Tibial artery (tissue), 4 donors: ENCODE measurements around the gene ZGPAT.
A peak's percentile ranks its signal among the peaks of the same experiment; 100 is the strongest.

Experiments used
- DNase-seq, 2 donors: peaks; one replicate each; pipeline ENCODE4 v3.0.0-alpha.2; 2019
- H3K27ac ChIP-seq, 2 donors: fragments of 200-600 bp; sonication (generic) in 1 of 2; 1 replicate in 1 of 2; 2 replicates in 1 of 2; pipeline ENCODE4 v1.5.1; 2018 to 2019; ENCODE audit warnings: mild to moderate bottlenecking in 1 of 2
- H3K27me3 ChIP-seq, 2 donors: fragments of 200-600 bp; sonication (generic) in 1 of 2; one replicate each; pipeline versions ENCODE4 v1.5.1 to v1.6.0; 2016 to 2019
- H3K36me3 ChIP-seq, 3 donors: fragments of 200-600 bp; sonication (generic) in 2 of 3; one replicate each; pipeline ENCODE4 v1.5.1; 2016 to 2019; ENCODE audit warnings: mild to moderate bottlenecking in 2 of 3
- H3K4me1 ChIP-seq, 4 donors: fragments of 200-600 bp; sonication (generic) in 2 of 4; 1 replicate in 3 of 4; 2 replicates in 1 of 4; pipeline ENCODE4 v1.5.1; 2016 to 2019
- H3K4me3 ChIP-seq, 2 donors: fragments of 200-600 bp; sonication (generic) in 1 of 2; 1 replicate in 1 of 2; 2 replicates in 1 of 2; pipeline ENCODE4 v1.5.1; 2018 to 2019; ENCODE audit warnings: mild to moderate bottlenecking in 2 of 2
- H3K9me3 ChIP-seq, 3 donors: fragments of 200-600 bp; sonication (generic) in 1 of 3; one replicate each; pipeline ENCODE4 v1.5.1; 2016 to 2019
- intact Hi-C: fragments of 100-400 bp; cut with DNase I; formaldehyde crosslinking; loops from one replicate; pipeline ENCODE4 v1.15.0; 2023; ENCODE audit warnings: low total_unique reads
- TF ChIP-seq, protein P1 (sequence below), 2 experiments: fragments of 200-600 bp in 1 of 2; fragments of 450-650 bp in 1 of 2; IDR thresholded peaks; one replicate each; pipeline ENCODE4 v1.5.1; 2017 to 2019; ENCODE audit warnings: antibody characterized with exemption in 2 of 2, mild to moderate bottlenecking in 1 of 2, moderate library complexity in 1 of 2

The ZGPAT gene

DNA sequence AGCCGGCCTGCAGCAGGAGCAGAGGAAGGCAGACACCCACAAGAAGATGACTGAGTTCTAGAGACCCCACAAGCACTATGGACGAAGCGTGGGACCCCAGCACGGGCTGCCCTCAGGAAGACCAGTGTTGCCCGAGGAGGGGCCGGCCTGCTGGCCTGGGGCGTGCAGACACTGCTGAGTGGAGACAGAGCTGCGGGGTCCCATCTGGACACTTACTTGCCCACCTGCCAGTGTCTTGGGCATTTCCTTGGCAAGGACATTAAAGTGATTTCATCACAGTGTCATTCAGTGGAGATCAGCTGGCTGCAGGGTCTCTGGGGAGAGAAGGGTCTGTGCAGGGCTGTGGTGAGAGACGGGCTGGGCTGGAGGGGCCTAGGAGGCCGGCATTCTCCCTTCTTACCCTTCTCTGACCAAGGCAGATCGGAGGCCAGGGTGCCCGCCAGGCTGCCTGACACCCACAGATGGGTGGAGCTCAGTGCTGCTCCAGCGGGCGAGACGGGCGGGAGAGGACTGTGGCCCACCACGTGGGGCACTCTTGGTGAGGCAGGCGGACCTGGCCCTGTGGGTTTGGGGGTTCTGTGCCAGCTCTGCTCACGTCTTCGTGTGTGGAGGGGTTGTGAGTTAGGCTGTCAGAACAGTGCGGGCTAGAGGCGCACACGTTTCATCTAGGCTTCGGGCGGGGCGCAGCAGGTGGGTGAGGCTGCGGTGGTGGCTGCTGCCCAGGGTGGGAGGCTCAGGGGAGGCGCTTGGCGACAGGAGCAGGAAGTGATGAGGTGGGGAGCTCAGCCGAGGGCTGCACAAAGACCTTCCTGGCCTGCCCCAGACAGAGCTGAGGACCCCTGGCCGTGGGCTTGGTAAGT is 28.2 kb downstream of the ZGPAT start, which contains the start of gene LIME1:
TSS of gene LIME1 (plus strand) at position 806 of the 860 bp plus-strand sequence. CDS start 886 bp downstream, outside the sequence.
- no peaks in the 10 kb centered on the region for H3K9me3 ChIP-seq
- H3K27ac ChIP-seq: no peak within 1 kb of the TSS
- DNase-seq: peak in 1 of 2 donors; percentile 67
- intact Hi-C loops: loop anchor here (10.0 kb wide), 2 partner anchors 81 to 129 kb away; partner anchors contain the start of genes ABHD16B, RTEL1, STMN3 and TPD52L2
- H3K36me3 ChIP-seq: peaks cover 15 to 39% (median 31%) of the 10 kb centered on the region in 3 donors
- TF ChIP-seq, protein P1, sequence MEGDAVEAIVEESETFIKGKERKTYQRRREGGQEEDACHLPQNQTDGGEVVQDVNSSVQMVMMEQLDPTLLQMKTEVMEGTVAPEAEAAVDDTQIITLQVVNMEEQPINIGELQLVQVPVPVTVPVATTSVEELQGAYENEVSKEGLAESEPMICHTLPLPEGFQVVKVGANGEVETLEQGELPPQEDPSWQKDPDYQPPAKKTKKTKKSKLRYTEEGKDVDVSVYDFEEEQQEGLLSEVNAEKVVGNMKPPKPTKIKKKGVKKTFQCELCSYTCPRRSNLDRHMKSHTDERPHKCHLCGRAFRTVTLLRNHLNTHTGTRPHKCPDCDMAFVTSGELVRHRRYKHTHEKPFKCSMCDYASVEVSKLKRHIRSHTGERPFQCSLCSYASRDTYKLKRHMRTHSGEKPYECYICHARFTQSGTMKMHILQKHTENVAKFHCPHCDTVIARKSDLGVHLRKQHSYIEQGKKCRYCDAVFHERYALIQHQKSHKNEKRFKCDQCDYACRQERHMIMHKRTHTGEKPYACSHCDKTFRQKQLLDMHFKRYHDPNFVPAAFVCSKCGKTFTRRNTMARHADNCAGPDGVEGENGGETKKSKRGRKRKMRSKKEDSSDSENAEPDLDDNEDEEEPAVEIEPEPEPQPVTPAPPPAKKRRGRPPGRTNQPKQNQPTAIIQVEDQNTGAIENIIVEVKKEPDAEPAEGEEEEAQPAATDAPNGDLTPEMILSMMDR (IDR thresholded peaks at IDR 0.05): no peak
- H3K4me3 ChIP-seq: peak within 1 kb of the TSS in 1 of 2 donors; percentile 63
- H3K27me3 ChIP-seq: no peaks in the 10 kb centered on the region
- H3K4me1 ChIP-seq: peaks cover 0 to 28% (median 22%) of the 10 kb centered on the region in 4 donors

DNA sequence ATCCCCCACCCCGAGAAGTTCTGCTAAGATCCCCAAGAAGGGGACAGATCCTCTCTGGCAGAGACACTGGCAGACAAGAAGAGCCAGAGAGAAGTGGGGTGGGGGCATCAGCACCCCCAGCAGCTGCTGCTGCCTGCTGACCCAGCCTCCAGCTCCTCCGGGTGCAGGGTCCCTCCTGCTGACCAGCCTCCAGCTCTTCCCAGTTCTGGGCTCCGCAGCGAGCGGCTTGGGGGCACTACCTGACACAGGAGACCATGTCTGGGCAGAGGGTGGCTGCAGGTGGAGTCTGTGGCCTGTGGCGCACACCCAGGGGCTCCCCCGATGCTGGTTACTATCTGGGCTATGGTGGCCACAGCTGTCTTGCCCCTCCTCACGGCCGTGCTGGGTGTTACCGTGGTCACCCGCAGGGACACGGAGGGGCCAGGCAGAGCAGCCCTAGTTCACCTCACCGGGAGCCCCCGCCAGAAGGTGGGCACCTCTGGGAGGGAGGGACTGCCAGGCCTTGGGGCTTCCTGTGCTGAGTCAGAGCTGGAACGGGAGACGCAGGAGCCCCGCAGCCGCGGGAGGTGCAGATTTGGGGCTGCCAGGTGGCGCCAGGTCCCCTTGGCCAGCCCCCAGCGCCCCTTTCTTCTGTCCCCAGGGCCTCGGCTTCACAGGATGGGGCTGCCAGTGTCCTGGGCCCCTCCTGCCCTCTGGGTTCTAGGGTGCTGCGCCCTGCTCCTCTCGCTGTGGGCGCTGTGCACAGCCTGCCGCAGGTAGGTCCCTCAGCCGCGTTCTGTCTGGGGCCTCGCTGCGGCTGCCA is 29.3 kb downstream of the ZGPAT start:
- TF ChIP-seq, protein P1 (IDR thresholded peaks at IDR 0.05): no peak
- peak in 1 of 2 donors; percentile 67 for DNase-seq
- Histone ChIP-seq H3K36me3 (peaks cover 20 to 45% (median 39%) of the 10 kb centered on the region in 3 donors), H3K27ac (no peak overlapping the region), H3K9me3 (no peaks in the 10 kb centered on the region), H3K27me3 (no peaks in the 10 kb centered on the region), H3K4me1 (peaks cover 0 to 38% (median 31%) of the 10 kb centered on the region in 4 donors), H3K4me3 (peak overlapping the region in 1 of 2 donors; percentile 63)
- intact Hi-C loops: loop anchor here (10.0 kb wide), 2 partner anchors 82 to 128 kb away; partner anchors contain the start of genes ABHD16B, RTEL1, STMN3 and TPD52L2

DNA sequence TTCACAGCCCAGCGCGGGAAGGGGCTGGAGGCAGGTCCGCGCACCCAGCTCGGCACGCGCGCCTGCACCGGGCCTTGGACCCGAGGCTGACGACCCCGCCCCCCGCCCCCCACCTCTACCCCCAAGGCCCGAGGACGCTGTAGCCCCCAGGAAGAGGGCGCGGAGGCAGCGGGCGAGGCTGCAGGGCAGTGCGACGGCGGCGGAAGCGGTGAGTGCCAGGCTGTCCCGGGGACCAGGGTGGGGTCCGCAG is 29.8 kb downstream of the ZGPAT start:
- Histone ChIP-seq H3K27me3 (no peaks in the 10 kb centered on the region), H3K27ac (no peak overlapping the region), H3K4me1 (peaks cover 0 to 41% (median 31%) of the 10 kb centered on the region in 4 donors), H3K9me3 (no peaks in the 10 kb centered on the region), H3K4me3 (peak overlapping the region in 1 of 2 donors; percentile 63), H3K36me3 (peaks cover 24 to 50% (median 44%) of the 10 kb centered on the region in 3 donors)
- TF ChIP-seq, protein P1 (IDR thresholded peaks at IDR 0.05): no peak
- peak in 1 of 2 donors; percentile 57 for DNase-seq
- intact Hi-C loops: loop anchor here (10.0 kb wide), 2 partner anchors 83 to 127 kb away; partner anchors contain the start of genes ABHD16B, RTEL1, STMN3 and TPD52L2

DNA sequence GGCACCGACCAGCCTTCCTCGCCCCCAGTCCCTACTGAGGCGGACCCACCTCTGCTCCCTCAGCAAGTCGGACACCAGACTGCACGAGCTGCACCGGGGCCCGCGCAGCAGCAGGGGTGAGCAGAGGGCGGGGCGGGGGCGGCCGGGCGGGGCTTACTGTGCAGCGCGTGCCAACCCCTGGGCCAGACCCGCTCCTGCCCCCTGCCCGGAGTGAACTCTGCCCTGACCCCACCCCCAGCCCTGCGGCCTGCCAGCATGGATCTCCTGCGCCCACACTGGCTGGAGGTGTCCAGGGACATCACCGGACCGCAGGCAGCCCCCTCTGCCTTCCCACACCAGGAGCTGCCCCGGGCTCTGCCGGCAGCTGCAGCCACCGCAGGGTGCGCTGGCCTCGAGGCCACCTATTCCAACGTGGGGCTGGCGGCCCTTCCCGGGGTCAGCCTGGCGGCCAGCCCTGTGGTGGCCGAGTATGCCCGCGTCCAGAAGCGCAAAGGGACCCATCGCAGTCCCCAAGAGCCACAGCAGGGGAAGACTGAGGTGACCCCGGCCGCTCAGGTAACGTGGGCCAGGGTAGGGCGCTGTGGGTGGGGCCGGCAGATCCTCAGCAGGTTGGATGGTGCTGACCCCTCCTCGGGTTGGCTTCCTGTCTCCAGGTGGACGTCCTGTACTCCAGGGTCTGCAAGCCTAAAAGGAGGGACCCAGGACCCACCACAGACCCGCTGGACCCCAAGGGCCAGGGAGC is 30.3 kb downstream of the ZGPAT start:
- Histone ChIP-seq H3K36me3 (peaks cover 29 to 53% (median 48%) of the 10 kb centered on the region in 3 donors), H3K27me3 (no peaks in the 10 kb centered on the region), H3K4me1 (peaks cover 0 to 41% (median 31%) of the 10 kb centered on the region in 4 donors), H3K27ac (peak overlapping the region; percentile 84 to 98), H3K4me3 (peak overlapping the region; percentile 57 to 63), H3K9me3 (no peaks in the 10 kb centered on the region)
- TF ChIP-seq, protein P1 (IDR thresholded peaks at IDR 0.05): no peak
- intact Hi-C loops: loop anchor here (10.0 kb wide), 2 partner anchors 83 to 127 kb away; partner anchors contain the start of genes ABHD16B, RTEL1, STMN3 and TPD52L2
- DNase-seq: peak in 1 of 2 donors; percentile 75
